Measurements from ENCODE around the gene ROBO2. TPM values are rescaled to one million over a fixed set of nuclear protein-coding genes. Genes with fewer than 3 reads are reported as not detected.

Gene ROBO2
- total and polyA plus RNA-seq, 2 donors from 2014 or later: 1.3 to 1.6 TPM

DNA sequence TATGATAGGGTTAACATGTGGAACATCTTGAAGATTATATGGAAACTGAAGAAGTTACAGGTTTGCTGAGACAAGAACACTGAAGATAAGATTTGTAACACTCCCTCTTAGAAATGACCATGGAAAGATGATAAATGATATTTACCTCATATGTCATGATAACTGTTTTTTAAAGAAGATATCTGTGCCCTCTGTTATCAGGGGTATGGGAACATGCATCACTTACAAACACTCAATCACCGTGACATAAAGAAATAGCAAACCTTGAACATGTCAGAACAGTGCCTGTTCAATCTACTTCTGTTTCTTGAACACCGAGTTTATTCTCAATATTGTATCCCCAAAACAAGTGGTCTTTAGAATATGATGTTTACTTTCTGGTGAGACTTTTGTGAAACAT is 149.4 kb downstream of the ROBO2 start:
- H3K9me3 ChIP-seq (ENCODE audit: control insufficient read depth in 2 of 3, insufficient read depth in 1 of 3, low read length in 3 of 3): no peaks in the 10 kb centered on the region
- no peak for TF ChIP-seq CTCF (IDR thresholded peaks at IDR 0.05; ENCODE audit: borderline replicate concordance, extremely low read depth, insufficient read depth)
- no peak for FAIRE-seq
- H3K27me3 ChIP-seq (ENCODE audit: control insufficient read depth, insufficient read depth, low read length): no peaks in the 10 kb centered on the region
- no peak for DNase-seq
- H3K4me3 ChIP-seq (ENCODE audit: low read length in 3 of 3): no peak overlapping the region
- no peaks in the 10 kb centered on the region for H3K36me3 ChIP-seq (ENCODE audit: control insufficient read depth in 2 of 3, insufficient read depth in 3 of 3, low read length in 3 of 3)
- no peaks in the 10 kb centered on the region for H3K4me1 ChIP-seq (ENCODE audit: control insufficient read depth in 2 of 3, insufficient read depth in 2 of 3, low read depth in 1 of 3, low read length in 3 of 3)
- intact Hi-C loops (cut with DNase I): no loop called here
- H3K9ac ChIP-seq (ENCODE audit: low read length in 3 of 3): no peak overlapping the region
- no peak overlapping the region for H3K27ac ChIP-seq (ENCODE audit: low read depth in 2 of 2, low read length in 2 of 2)

DNA sequence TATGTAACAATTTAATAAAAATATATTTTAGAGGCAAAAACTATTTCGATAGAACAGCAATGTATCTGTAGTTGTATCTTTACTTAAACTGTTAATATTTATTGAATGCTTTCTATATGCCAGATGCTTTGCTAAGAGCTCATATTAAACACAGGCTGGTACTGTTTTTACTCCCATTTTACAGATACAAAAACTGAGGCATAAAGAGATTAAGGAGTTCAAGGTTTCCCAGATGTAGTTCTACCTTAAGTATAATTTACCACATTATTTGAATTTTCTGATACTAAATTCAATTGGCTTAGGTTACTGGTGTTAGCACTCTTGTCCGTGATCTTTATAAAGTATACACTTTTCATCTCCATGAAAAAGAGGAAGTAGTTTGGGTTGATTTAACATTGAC is 149.8 kb downstream of the ROBO2 start:
- no peak for DNase-seq
- FAIRE-seq: no peak
- no peak for TF ChIP-seq CTCF (IDR thresholded peaks at IDR 0.05; ENCODE audit: borderline replicate concordance, extremely low read depth, insufficient read depth)

GRCh38 chr3:77190374-77190773 is 150.5 kb downstream of the ROBO2 start:
- H3K4me1 ChIP-seq (ENCODE audit: control insufficient read depth in 2 of 3, insufficient read depth in 2 of 3, low read depth in 1 of 3, low read length in 3 of 3): no peaks in the 10 kb centered on the region
- no peaks in the 10 kb centered on the region for H3K27me3 ChIP-seq (ENCODE audit: control insufficient read depth, insufficient read depth, low read length)
- H3K27ac ChIP-seq (ENCODE audit: low read depth in 2 of 2, low read length in 2 of 2): no peak overlapping the region
- H3K9ac ChIP-seq (ENCODE audit: low read length in 3 of 3): no peak overlapping the region
- no peaks in the 10 kb centered on the region for H3K36me3 ChIP-seq (ENCODE audit: control insufficient read depth in 2 of 3, insufficient read depth in 3 of 3, low read length in 3 of 3)
- H3K9me3 ChIP-seq (ENCODE audit: control insufficient read depth in 2 of 3, insufficient read depth in 1 of 3, low read length in 3 of 3): no peaks in the 10 kb centered on the region
- no peak for TF ChIP-seq CTCF (IDR thresholded peaks at IDR 0.05; ENCODE audit: borderline replicate concordance, extremely low read depth, insufficient read depth)
- FAIRE-seq: no peak
- peak in 2 of 5 donors; percentile 33 to 56 for DNase-seq
- H3K4me3 ChIP-seq (ENCODE audit: low read length in 3 of 3): no peak overlapping the region
- intact Hi-C loops (cut with DNase I): no loop called here

More for the DNA sequence above, 149.8 kb downstream of the ROBO2 start:
- Histone ChIP-seq H3K9ac (ENCODE audit: low read length in 3 of 3) (no peak overlapping the region), H3K27ac (ENCODE audit: low read depth in 2 of 2, low read length in 2 of 2) (no peak overlapping the region), H3K9me3 (ENCODE audit: control insufficient read depth in 2 of 3, insufficient read depth in 1 of 3, low read length in 3 of 3) (no peaks in the 10 kb centered on the region), H3K4me3 (ENCODE audit: low read length in 3 of 3) (no peak overlapping the region), H3K36me3 (ENCODE audit: control insufficient read depth in 2 of 3, insufficient read depth in 3 of 3, low read length in 3 of 3) (no peaks in the 10 kb centered on the region), H3K4me1 (ENCODE audit: control insufficient read depth in 2 of 3, insufficient read depth in 2 of 3, low read depth in 1 of 3, low read length in 3 of 3) (no peaks in the 10 kb centered on the region), H3K27me3 (ENCODE audit: control insufficient read depth, insufficient read depth, low read length) (no peaks in the 10 kb centered on the region)
- intact Hi-C loops (cut with DNase I): no loop called here

GRCh38 chr3:77191014-77191413 is 151.1 kb downstream of the ROBO2 start:
- no peaks in the 10 kb centered on the region for H3K27me3 ChIP-seq (ENCODE audit: control insufficient read depth, insufficient read depth, low read length)
- H3K9me3 ChIP-seq (ENCODE audit: control insufficient read depth in 2 of 3, insufficient read depth in 1 of 3, low read length in 3 of 3): no peaks in the 10 kb centered on the region
- no peak overlapping the region for H3K4me3 ChIP-seq (ENCODE audit: low read length in 3 of 3)
- FAIRE-seq (no peak), DNase-seq (no peak)
- H3K36me3 ChIP-seq (ENCODE audit: control insufficient read depth in 2 of 3, insufficient read depth in 3 of 3, low read length in 3 of 3): no peaks in the 10 kb centered on the region
- no peak overlapping the region for H3K9ac ChIP-seq (ENCODE audit: low read length in 3 of 3)
- H3K4me1 ChIP-seq (ENCODE audit: control insufficient read depth in 2 of 3, insufficient read depth in 2 of 3, low read depth in 1 of 3, low read length in 3 of 3): no peaks in the 10 kb centered on the region
- no peak overlapping the region for H3K27ac ChIP-seq (ENCODE audit: low read depth in 2 of 2, low read length in 2 of 2)
- no peak for TF ChIP-seq CTCF (IDR thresholded peaks at IDR 0.05; ENCODE audit: borderline replicate concordance, extremely low read depth, insufficient read depth)
- intact Hi-C loops (cut with DNase I): no loop called here
